HepG2 (cell line): ENCODE measurements around the gene DIP2C. TPM values are rescaled to one million over a fixed set of nuclear protein-coding genes. Genes with fewer than 3 reads are reported as not detected.

ENCODE experiments used
- ATAC-seq: fragments of 200-7000 bp; cut with Tn5 transposase; 3 replicates; pipeline ENCODE4 v1.9.1; 2020; ENCODE audit warnings: mild to moderate bottlenecking, moderate library complexity
- BruUV-seq: library from RNA; stranded (reverse); fragments of 400-500 nt; replicated peaks from 2 replicates; lab custom pipeline; 2021; lab: Mats Ljungman, UMichigan
- CTCF ChIA-PET: fragments of 300-600 bp; formaldehyde crosslinking; extraction: SDS; loops from one replicate; lab custom pipeline; 2021; ENCODE audit warnings: low total read pairs, inconsistent platforms, low intra/inter-chr PET ratio; lab: Yijun Ruan, JAX
- POLR2A ChIA-PET: fragments of 350-600 bp; sonication (Branson Sonifier 250); formaldehyde crosslinking; loops from one replicate; lab custom pipeline; 2020; ENCODE audit warnings: antibody characterized with exemption, inconsistent platforms; lab: Yijun Ruan, JAX
- DNase-seq: peaks from one replicate; pipeline ENCODE4 v3.0.0-alpha.2; 2015; ENCODE audit warnings: low spot score
- FAIRE-seq: peaks from 3 replicates; lab custom pipeline; 2011; peaks lifted over from hg19 to GRCh38; lab: Jason Lieb, UNC
- H2AFZ ChIP-seq: one replicate; pipeline ENCODE4 v1.6.1; 2011; ENCODE audit warnings: low read length, inconsistent platforms
- H3K27ac ChIP-seq: fragments of 300-600 bp; 3 replicates; pipeline ENCODE4 v1.8.0; 2011; ENCODE audit warnings: mixed run types, mild to moderate bottlenecking, mixed read lengths, low read length, inconsistent platforms; ENCODE audit not compliant: insufficient read depth; ENCODE audit errors: extremely low read length
- H3K27me3 ChIP-seq, 2 experiments: fragments of 200-600 bp in 1 of 2; 2 replicates in 1 of 2; 3 replicates in 1 of 2; pipeline versions ENCODE4 v1.6.0 to v1.8.0; 2011; ENCODE audit warnings: low read length in 2 of 2, mild to moderate bottlenecking in 2 of 2, moderate library complexity in 2 of 2, inconsistent platforms in 1 of 2; ENCODE audit not compliant: insufficient read depth in 2 of 2, control insufficient read depth in 1 of 2
- H3K36me3 ChIP-seq, 2 experiments: fragments of 200-600 bp in 1 of 2; replicated peaks in 1 of 2; 2 replicates in 1 of 2; 3 replicates in 1 of 2; pipeline versions ENCODE4 v1.5.1 to v1.8.0; 2011; ENCODE audit warnings: low read length in 2 of 2, inconsistent platforms in 1 of 2; ENCODE audit not compliant: insufficient read depth in 2 of 2, control insufficient read depth in 1 of 2
- H3K4me1 ChIP-seq: 2 replicates; pipeline ENCODE4 v1.5.1; 2012; ENCODE audit warnings: low read length, inconsistent platforms; ENCODE audit not compliant: insufficient read depth
- H3K4me2 ChIP-seq: 2 replicates; pipeline ENCODE4 v1.6.0; 2011; ENCODE audit warnings: low read depth, low read length, inconsistent platforms
- H3K4me3 ChIP-seq, 3 experiments: fragments of 200-600 bp in 1 of 3; sonication (generic), shearing (Covaris generic) in 1 of 3; replicated peaks in 1 of 3; 2 replicates each; pipeline ENCODE4 v1.5.1; 2011 to 2016; ENCODE audit warnings: low read length in 3 of 3, inconsistent platforms in 2 of 3, low read depth in 2 of 3, mild to moderate bottlenecking in 2 of 3, control low read depth in 1 of 3, mixed read lengths in 1 of 3; ENCODE audit not compliant: insufficient read depth in 1 of 3
- H3K79me2 ChIP-seq: one replicate; pipeline ENCODE4 v1.6.1; 2011; ENCODE audit warnings: low read length, inconsistent platforms; ENCODE audit not compliant: insufficient read depth
- H3K9ac ChIP-seq: 2 replicates; pipeline ENCODE4 v1.6.0; 2011; ENCODE audit warnings: mild to moderate bottlenecking, low read depth, low read length, inconsistent platforms; ENCODE audit not compliant: insufficient read depth
- H3K9me3 ChIP-seq: 2 replicates; pipeline ENCODE4 v1.5.1; 2012; ENCODE audit warnings: mild to moderate bottlenecking, low read length
- H4K20me1 ChIP-seq: 2 replicates; pipeline ENCODE4 v1.6.0; 2011; ENCODE audit warnings: inconsistent platforms, mild to moderate bottlenecking, low read length, moderate library complexity; ENCODE audit not compliant: insufficient read depth
- AHDC1 ChIP-seq: sonication (generic); formaldehyde crosslinking; IDR thresholded peaks from 2 replicates; pipeline ENCODE4 v1.5.1; 2020; ENCODE audit warnings: mild to moderate bottlenecking, missing genetic modification reagents, borderline replicate concordance
- PLSCR1 ChIP-seq: sonication (generic); formaldehyde crosslinking; IDR thresholded peaks from 2 replicates; pipeline ENCODE4 v1.5.0; 2020; ENCODE audit warnings: missing genetic modification reagents, mild to moderate bottlenecking, borderline replicate concordance
- RBAK ChIP-seq: sonication (generic); formaldehyde crosslinking; IDR thresholded peaks from 2 replicates; pipeline ENCODE4 v1.5.1; 2020; ENCODE audit warnings: mild to moderate bottlenecking, missing genetic modification reagents
- RFXANK ChIP-seq: IDR thresholded peaks from 2 replicates; pipeline ENCODE4 v1.6.1; 2016
- SKIL ChIP-seq: sonication (generic); formaldehyde crosslinking; IDR thresholded peaks from 2 replicates; pipeline ENCODE4 v1.8.0; 2022; ENCODE audit warnings: missing genetic modification reagents, mild to moderate bottlenecking, moderate library complexity, borderline replicate concordance
- ZNF251 ChIP-seq: sonication (generic); formaldehyde crosslinking; IDR thresholded peaks from 2 replicates; pipeline ENCODE4 v1.9.0; 2021; ENCODE audit warnings: mild to moderate bottlenecking, missing genetic modification reagents
- ZNF691 ChIP-seq: sonication (generic); formaldehyde crosslinking; IDR thresholded peaks from 2 replicates; pipeline ENCODE4 v1.4.0; 2020; ENCODE audit warnings: missing genetic modification reagents, low read depth, mild to moderate bottlenecking, borderline replicate concordance
- whole genome bisulfite sequencing: methylation state at CpG from one replicate; pipeline ENCODE4 v1.1.6; 2017; ENCODE audit warnings: low lambda C conversion rate; 5-methylcytosine and 5-hydroxymethylcytosine counted together
- in situ Hi-C: cut with HindIII; loops from 2 replicates; pipeline ENCODE4 v1.10.0; 2017; ENCODE audit warnings: low pct_unique_long_range_greater_than_20kb; ENCODE audit not compliant: extremely low pct_ligation_motif_present
- intact Hi-C: fragments of 100-400 bp; cut with micrococcal nuclease; formaldehyde crosslinking; loops from one replicate; pipeline ENCODE4 v1.10.0; 2022; ENCODE audit not compliant: unreplicated experiment
- polyA plus RNA-seq, 8 experiments: library from polyadenylated mRNA; depleted of rRNA in 3 of 8; stranded (reverse) in 7 of 8; unstranded in 1 of 8; fragments of >200 nt; fragmentation: Illumina TruSeq in 4 of 8; extraction: Trizol in 4 of 8; gene quantifications; 2 replicates each; pipeline versions ENCODE4 v1.2.1 to v1.2.3, GENCODE V29; 2011 to 2016; ENCODE audit warnings: low read depth in 4 of 8, missing spikeins in 1 of 8, mixed read lengths in 1 of 8; ENCODE audit not compliant: insufficient read depth in 1 of 8
- total RNA-seq, 5 experiments: library from RNA; depleted of rRNA; stranded (reverse); fragments of >200 nt; fragmentation: Illumina TruSeq; extraction: Trizol; gene quantifications; 2 replicates each; pipeline ENCODE4 v1.2.3, GENCODE V29; 2016; ENCODE audit warnings: low read depth in 1 of 5

Gene DIP2C
- total and polyA plus RNA-seq, 2 of the 13 experiments (the other 11 are each of a cell fraction or from before 2014, with no cell fraction given): 2.2 to 2.7 TPM

GRCh38 chr10:618229-618989 is 71.1 kb downstream of the DIP2C start:
- H2AFZ ChIP-seq: no peak overlapping the region
- no TSS peak for BruUV-seq
- H4K20me1 ChIP-seq: no peaks in the 10 kb centered on the region
- WGBS: 78% methylated on average over 22 of the region's 22 CpGs
- POLR2A ChIA-PET: no interaction called here
- no peaks in the 10 kb centered on the region for H3K79me2 ChIP-seq
- H3K4me1 ChIP-seq: no peaks in the 10 kb centered on the region
- no peak for FAIRE-seq
- in situ Hi-C loops: no loop called here
- no peaks in the 10 kb centered on the region for H3K9me3 ChIP-seq
- no peak overlapping the region for H3K27ac ChIP-seq
- no peak overlapping the region for H3K4me3 ChIP-seq
- no peaks in the 10 kb centered on the region for H3K36me3 ChIP-seq
- CTCF ChIA-PET: no interaction called here
- TF ChIP-seq ZNF251 (CRISPR knock-in tag): no peak
- no peak for TF ChIP-seq SKIL (CRISPR knock-in tag)
- no peak for TF ChIP-seq AHDC1 (CRISPR knock-in tag)
- TF ChIP-seq RBAK (CRISPR knock-in tag): no peak
- TF ChIP-seq RFXANK: no peak
- no peak for TF ChIP-seq ZNF691 (CRISPR knock-in tag)
- no peak for TF ChIP-seq PLSCR1 (CRISPR knock-in tag)
- TF ChIP-seq, all 625 proteins: peak for 0
- no peaks in the 10 kb centered on the region for H3K27me3 ChIP-seq
- intact Hi-C loops: no loop called here
- H3K4me2 ChIP-seq: no peak overlapping the region
- no peak for ATAC-seq
- DNase-seq: no peak
- no peak overlapping the region for H3K9ac ChIP-seq
